ENCODE results near the gene GNAT1.

The GNAT1 gene

DNA sequence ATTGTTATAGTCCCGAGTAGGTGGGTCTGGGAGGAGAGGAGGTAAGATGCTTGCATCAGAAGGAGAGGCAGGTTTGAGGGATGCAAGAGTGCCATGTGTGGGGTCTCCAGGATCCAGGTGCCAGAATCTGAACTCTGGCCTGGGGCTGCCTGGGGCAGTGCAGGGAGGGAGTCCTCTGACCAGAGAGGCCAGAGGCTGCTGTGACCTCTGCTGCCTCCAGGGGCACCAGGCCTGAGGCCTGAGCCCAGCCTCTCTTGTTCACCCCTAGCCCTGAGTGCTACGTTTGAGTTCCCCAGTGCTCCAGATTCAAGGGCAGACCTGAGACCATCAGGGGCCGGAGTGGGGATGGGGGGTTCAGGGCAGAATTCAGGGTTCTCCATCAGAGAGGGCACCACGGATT lies 21.1 kb downstream of the GNAT1 start:
- TF ChIP-seq POLR2AphosphoS5 (IDR thresholded peaks at IDR 0.05; ENCODE audit: low read depth, low read length) = no peak
- no peak for TF ChIP-seq TAF1 (IDR thresholded peaks at IDR 0.05; ENCODE audit: borderline replicate concordance, insufficient read depth, low read length)
- no peak for TF ChIP-seq SIN3A (IDR thresholded peaks at IDR 0.05; ENCODE audit: borderline replicate concordance, insufficient read depth, low read length)
- TF ChIP-seq, protein P1, sequence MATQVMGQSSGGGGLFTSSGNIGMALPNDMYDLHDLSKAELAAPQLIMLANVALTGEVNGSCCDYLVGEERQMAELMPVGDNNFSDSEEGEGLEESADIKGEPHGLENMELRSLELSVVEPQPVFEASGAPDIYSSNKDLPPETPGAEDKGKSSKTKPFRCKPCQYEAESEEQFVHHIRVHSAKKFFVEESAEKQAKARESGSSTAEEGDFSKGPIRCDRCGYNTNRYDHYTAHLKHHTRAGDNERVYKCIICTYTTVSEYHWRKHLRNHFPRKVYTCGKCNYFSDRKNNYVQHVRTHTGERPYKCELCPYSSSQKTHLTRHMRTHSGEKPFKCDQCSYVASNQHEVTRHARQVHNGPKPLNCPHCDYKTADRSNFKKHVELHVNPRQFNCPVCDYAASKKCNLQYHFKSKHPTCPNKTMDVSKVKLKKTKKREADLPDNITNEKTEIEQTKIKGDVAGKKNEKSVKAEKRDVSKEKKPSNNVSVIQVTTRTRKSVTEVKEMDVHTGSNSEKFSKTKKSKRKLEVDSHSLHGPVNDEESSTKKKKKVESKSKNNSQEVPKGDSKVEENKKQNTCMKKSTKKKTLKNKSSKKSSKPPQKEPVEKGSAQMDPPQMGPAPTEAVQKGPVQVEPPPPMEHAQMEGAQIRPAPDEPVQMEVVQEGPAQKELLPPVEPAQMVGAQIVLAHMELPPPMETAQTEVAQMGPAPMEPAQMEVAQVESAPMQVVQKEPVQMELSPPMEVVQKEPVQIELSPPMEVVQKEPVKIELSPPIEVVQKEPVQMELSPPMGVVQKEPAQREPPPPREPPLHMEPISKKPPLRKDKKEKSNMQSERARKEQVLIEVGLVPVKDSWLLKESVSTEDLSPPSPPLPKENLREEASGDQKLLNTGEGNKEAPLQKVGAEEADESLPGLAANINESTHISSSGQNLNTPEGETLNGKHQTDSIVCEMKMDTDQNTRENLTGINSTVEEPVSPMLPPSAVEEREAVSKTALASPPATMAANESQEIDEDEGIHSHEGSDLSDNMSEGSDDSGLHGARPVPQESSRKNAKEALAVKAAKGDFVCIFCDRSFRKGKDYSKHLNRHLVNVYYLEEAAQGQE (IDR thresholded peaks at IDR 0.05; ENCODE audit: insufficient read depth in 1 of 2, low read depth in 2 of 2, low read length in 2 of 2) = no peak
- no peak for TF ChIP-seq FOXP2 (optimal IDR thresholded peaks at IDR 0.05; ENCODE audit: borderline replicate concordance, extremely low read depth, extremely low read length, insufficient read depth)

DNA sequence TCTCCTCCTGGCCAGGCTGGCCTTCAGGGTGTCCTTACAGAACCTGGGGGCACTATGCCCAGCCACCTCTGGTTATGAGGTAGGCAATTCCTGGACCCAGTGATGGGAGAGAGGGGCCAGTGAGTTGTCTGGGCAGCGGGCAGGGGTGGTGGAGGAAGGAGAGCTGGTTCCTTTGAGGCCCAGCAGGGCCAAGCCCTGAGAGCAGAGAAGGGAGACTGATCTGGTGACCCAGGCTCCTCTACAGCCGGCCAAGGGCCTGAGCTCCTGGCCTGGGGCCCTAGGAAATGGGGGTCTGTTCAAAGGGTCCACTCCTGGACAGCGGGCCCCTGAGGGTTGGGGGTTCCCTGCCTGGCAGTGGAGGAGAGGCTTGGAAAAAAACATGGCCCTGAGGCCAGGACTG lies 21.6 kb downstream of the GNAT1 start:
- TF ChIP-seq SIN3A (IDR thresholded peaks at IDR 0.05; ENCODE audit: borderline replicate concordance, insufficient read depth, low read length) (no peak), FOXP2 (optimal IDR thresholded peaks at IDR 0.05; ENCODE audit: borderline replicate concordance, extremely low read depth, extremely low read length, insufficient read depth) (no peak)
- TF ChIP-seq, protein P1 (IDR thresholded peaks at IDR 0.05; ENCODE audit: insufficient read depth in 1 of 2, low read depth in 2 of 2, low read length in 2 of 2) = no peak

DNA sequence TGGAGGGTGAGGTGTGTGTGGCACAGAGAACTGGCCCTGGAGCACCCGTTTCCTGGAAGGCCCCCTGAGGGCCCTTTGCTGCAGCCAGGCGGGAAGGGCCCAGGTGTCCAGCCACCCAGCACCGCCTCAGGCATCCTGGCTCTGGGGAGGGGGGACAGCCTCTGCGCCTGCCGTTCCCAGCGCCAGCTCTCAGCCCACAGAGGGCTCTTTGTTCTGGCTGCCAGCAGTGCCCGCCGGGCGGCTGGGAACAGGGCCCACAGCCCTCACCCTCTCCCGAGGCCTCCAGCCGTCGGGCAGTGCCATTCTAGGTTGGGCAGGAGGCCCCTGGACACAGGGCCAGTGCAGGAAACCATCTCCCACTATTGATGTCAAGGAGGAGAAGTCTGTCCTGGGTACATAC lies 22.0 kb downstream of the GNAT1 start:
- TF ChIP-seq FOXP2 (optimal IDR thresholded peaks at IDR 0.05; ENCODE audit: borderline replicate concordance, extremely low read depth, extremely low read length, insufficient read depth) = no peak
- TF ChIP-seq POLR2AphosphoS5 (IDR thresholded peaks at IDR 0.05; ENCODE audit: low read depth, low read length) = no peak
- TF ChIP-seq SIN3A (IDR thresholded peaks at IDR 0.05; ENCODE audit: borderline replicate concordance, insufficient read depth, low read length) = no peak
- TF ChIP-seq, protein P1 (IDR thresholded peaks at IDR 0.05; ENCODE audit: insufficient read depth in 1 of 2, low read depth in 2 of 2, low read length in 2 of 2) = no peak
- TF ChIP-seq TAF1 (IDR thresholded peaks at IDR 0.05; ENCODE audit: borderline replicate concordance, insufficient read depth, low read length) = no peak

DNA sequence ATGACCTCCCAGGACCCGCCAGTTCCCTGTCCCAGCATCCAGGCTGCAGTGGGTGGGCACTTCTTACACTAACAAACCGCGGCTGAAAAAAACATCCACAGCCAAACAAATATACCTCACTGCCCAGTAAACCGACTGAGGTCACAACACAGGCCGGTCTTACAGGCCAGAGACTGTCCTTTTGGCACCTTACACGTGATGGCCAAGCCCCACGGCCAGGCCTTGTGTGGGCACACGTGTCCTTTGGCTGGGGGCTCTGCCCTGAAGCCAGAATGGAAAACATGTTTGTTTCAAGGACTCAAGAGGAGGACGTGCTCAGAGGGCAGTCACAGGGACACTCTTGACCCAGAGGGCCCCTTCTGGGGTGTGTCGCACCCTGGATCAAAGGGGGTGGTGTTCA lies 23.4 kb downstream of the GNAT1 start:
- TF ChIP-seq, protein P1 (IDR thresholded peaks at IDR 0.05; ENCODE audit: insufficient read depth in 1 of 2, low read depth in 2 of 2, low read length in 2 of 2) = no peak
- TF ChIP-seq POLR2AphosphoS5 (IDR thresholded peaks at IDR 0.05; ENCODE audit: low read depth, low read length) = no peak
- no peak for TF ChIP-seq FOXP2 (optimal IDR thresholded peaks at IDR 0.05; ENCODE audit: borderline replicate concordance, extremely low read depth, extremely low read length, insufficient read depth)
- no peak for TF ChIP-seq TAF1 (IDR thresholded peaks at IDR 0.05; ENCODE audit: borderline replicate concordance, insufficient read depth, low read length)
- TF ChIP-seq SIN3A (IDR thresholded peaks at IDR 0.05; ENCODE audit: borderline replicate concordance, insufficient read depth, low read length) = no peak

DNA sequence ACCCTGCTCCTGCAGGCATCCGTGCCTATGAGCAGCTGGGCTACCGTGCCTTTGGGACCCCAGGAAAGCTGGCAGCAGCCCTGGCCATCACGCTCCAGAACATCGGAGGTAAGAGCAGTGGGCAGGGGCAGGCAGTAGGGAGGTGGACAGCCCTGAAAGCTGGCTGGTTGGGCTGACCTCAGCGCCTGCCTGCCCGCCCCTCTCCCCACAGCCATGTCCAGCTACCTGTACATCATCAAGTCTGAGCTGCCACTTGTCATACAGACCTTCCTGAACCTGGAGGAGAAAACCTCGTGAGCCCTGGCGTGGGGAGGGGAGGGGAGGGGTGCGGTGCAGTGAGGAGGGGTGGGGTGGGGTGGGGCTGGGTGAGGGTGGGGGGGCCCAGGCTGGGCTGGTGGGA lies 24.1 kb downstream of the GNAT1 start:
- TF ChIP-seq TAF1 (IDR thresholded peaks at IDR 0.05; ENCODE audit: borderline replicate concordance, insufficient read depth, low read length) = no peak
- no peak for TF ChIP-seq FOXP2 (optimal IDR thresholded peaks at IDR 0.05; ENCODE audit: borderline replicate concordance, extremely low read depth, extremely low read length, insufficient read depth)
- TF ChIP-seq, protein P1 (IDR thresholded peaks at IDR 0.05; ENCODE audit: insufficient read depth in 1 of 2, low read depth in 2 of 2, low read length in 2 of 2) = no peak
- no peak for TF ChIP-seq POLR2AphosphoS5 (IDR thresholded peaks at IDR 0.05; ENCODE audit: low read depth, low read length)
- no peak for TF ChIP-seq SIN3A (IDR thresholded peaks at IDR 0.05; ENCODE audit: borderline replicate concordance, insufficient read depth, low read length)
